Motor neuron (in vitro differentiated cells): ENCODE measurements around the gene TDRD12. TPM values are rescaled to one million over a fixed set of nuclear protein-coding genes. Genes with fewer than 3 reads are reported as not detected.

ENCODE experiments used
- ATAC-seq, 8 experiments: fragments of 200-7000 bp; cut with Tn5 transposase; replicated peaks in 6 of 8; 2 replicates each; pipeline ENCODE4 v1.8.0; 2021; ENCODE audit warnings: mild to moderate bottlenecking in 8 of 8, moderate library complexity in 8 of 8
- H3K27ac ChIP-seq, 2 donors: fragments of 250-450 bp; sonication (Bioruptor Pico); 2 replicates each; pipeline ENCODE4 v1.9.0; 2021; ENCODE audit warnings: antibody characterized with exemption in 2 of 2, mild to moderate bottlenecking in 2 of 2, moderate library complexity in 1 of 2
- H3K4me1 ChIP-seq, 2 donors: fragments of 250-450 bp; sonication (Bioruptor Pico); replicated peaks in 1 of 2; 2 replicates each; pipeline ENCODE4 v1.6.1; 2021; ENCODE audit warnings: antibody characterized with exemption in 2 of 2, mild to moderate bottlenecking in 2 of 2, moderate library complexity in 1 of 2
- H3K4me3 ChIP-seq, 5 donors: fragments of 250-450 bp; sonication (Bioruptor Pico); 2 replicates each; pipeline ENCODE4 v1.9.0; 2021; ENCODE audit warnings: antibody characterized with exemption in 5 of 5, mild to moderate bottlenecking in 5 of 5, moderate library complexity in 4 of 5
- WGBS, 10 experiments: fragments of 450-650 bp; shearing (Covaris generic); methylation state at CpG; one replicate each; pipeline ENCODE4 v1.0.0; 2022; 5-methylcytosine and 5-hydroxymethylcytosine counted together
- in situ Hi-C, 9 experiments: fragments of 400-800 bp; cut with MboI; loops; one replicate each; pipeline ENCODE4 v1.15.0; 2021; ENCODE audit warnings: low sequenced_read_pairs in 9 of 9, low pct_unique_long_range_greater_than_20kb in 2 of 9; ENCODE audit not compliant: unreplicated experiment in 9 of 9
- total RNA-seq, 8 experiments: library from RNA; unstranded; fragments of 300-600 nt; gene quantifications; 2 replicates each; pipeline versions ENCODE4 v1.2.3 to v1.2.4, GENCODE V29; 2022

The TDRD12 gene, protein sequence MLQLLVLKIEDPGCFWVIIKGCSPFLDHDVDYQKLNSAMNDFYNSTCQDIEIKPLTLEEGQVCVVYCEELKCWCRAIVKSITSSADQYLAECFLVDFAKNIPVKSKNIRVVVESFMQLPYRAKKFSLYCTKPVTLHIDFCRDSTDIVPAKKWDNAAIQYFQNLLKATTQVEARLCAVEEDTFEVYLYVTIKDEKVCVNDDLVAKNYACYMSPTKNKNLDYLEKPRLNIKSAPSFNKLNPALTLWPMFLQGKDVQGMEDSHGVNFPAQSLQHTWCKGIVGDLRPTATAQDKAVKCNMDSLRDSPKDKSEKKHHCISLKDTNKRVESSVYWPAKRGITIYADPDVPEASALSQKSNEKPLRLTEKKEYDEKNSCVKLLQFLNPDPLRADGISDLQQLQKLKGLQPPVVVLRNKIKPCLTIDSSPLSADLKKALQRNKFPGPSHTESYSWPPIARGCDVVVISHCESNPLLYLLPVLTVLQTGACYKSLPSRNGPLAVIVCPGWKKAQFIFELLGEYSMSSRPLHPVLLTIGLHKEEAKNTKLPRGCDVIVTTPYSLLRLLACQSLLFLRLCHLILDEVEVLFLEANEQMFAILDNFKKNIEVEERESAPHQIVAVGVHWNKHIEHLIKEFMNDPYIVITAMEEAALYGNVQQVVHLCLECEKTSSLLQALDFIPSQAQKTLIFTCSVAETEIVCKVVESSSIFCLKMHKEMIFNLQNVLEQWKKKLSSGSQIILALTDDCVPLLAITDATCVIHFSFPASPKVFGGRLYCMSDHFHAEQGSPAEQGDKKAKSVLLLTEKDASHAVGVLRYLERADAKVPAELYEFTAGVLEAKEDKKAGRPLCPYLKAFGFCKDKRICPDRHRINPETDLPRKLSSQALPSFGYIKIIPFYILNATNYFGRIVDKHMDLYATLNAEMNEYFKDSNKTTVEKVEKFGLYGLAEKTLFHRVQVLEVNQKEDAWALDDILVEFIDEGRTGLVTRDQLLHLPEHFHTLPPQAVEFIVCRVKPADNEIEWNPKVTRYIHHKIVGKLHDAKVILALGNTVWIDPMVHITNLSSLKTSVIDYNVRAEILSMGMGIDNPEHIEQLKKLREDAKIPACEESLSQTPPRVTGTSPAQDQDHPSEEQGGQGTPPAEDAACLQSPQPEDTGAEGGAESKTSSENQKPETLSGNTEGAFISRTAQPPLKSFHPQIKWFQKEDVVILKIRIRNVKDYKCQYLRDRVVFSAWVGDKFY (N-terminal part only)
- total RNA-seq: under 1 TPM; 0.21 to 0.98 (median 0.50) TPM

DNA sequence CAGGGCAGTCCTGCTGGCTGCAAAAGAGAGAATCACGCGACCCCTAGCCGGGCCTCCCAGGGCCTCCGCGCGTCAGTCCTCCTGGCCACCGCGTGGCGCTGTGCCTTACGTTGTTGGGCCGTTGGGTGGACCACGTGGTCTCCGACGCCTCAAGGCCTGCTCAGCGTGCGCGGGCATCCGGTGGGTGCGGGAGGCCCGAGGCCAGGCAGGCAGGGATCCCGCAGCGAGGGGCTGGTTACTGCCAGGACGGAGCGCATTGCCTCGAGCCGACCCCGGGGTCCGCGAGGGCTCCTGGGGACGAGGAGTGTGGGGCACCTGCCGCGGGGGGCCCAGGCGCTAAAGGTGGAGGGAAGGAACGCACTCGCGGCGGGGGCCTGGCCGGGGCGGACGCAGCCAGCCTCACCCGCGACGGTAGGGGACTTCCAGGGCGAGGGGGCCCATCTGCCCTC lies at the start of gene TDRD12:
TSS of gene TDRD12 (plus strand) at position 157 of the 449 bp plus-strand sequence. CDS start 306 bp downstream, outside the sequence.
- H3K4me1 ChIP-seq: no peaks in the 10 kb centered on the region
- H3K4me3 ChIP-seq: no peak within 1 kb of the TSS
- H3K27ac ChIP-seq: no peak within 1 kb of the TSS
- in situ Hi-C loops: no loop called here
- ATAC-seq: no peak
- WGBS, 10 experiments: 80 to 100% (median 80%) methylated on average over 1 to 2 of the region's 44 CpGs; no CpG with 5 or more reads in 7 of the 10 experiments

GRCh38 chr19:32671883-32672593 lies 47.5 kb upstream of the TDRD12 start:
- in situ Hi-C loops: no loop called here
- 20 to 100% (median 87%) methylated on average over 3 to 11 of the region's 14 CpGs; no CpG with 5 or more reads in 1 of the 10 experiments for WGBS, 10 experiments
- H3K4me1 ChIP-seq: peaks cover 5 to 6% of the 10 kb centered on the region in 2 donors
- no peak for ATAC-seq
- no peak overlapping the region for H3K4me3 ChIP-seq
- H3K27ac ChIP-seq: no peak overlapping the region

DNA sequence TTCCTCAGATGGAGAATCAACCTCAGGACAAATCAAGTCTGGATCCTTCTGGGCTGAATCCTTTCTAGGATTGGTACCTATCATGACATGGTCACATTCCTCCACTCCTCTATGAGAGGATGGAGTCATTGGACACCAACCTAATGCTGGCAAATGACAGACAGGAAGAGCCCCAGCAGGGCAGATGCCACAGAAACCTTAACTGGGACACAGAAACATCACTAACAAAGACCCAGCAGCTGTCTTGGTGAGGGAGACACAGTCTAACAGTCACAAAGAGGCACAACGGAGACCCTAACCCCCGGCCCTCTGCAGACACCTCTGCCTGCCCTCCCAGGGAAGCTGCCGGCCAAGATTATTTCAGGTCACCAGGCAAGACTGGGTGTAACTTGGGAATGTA lies 46.7 kb upstream of the TDRD12 start:
- in situ Hi-C loops: no loop called here
- ATAC-seq: no peak
- H3K27ac ChIP-seq: no peak overlapping the region
- H3K4me1 ChIP-seq: peaks cover 5 to 13% of the 10 kb centered on the region in 2 donors
- 80 to 100% (median 100%) methylated on average over 1 to 2 of the region's 3 CpGs; no CpG with 5 or more reads in 7 of the 10 experiments for whole genome bisulfite sequencing, 10 experiments
- no peak overlapping the region for H3K4me3 ChIP-seq

- Histone ChIP-seq H3K4me3 (peak overlapping the region in 3 of 5 donors; percentile 71 to 95 (median 92)), H3K27ac (no peak overlapping the region), H3K4me1 (peaks cover 5 to 13% of the 10 kb centered on the region in 2 donors)
- 40 to 91% (median 85%) methylated on average over 1 to 9 of the region's 10 CpGs; no CpG with 5 or more reads in 3 of the 10 experiments for WGBS, 10 experiments
- in situ Hi-C loops: no loop called here
- no peak for ATAC-seq
Measured at GRCh38 chr19:32673573-32673972, 46.0 kb upstream of the TDRD12 start.

DNA sequence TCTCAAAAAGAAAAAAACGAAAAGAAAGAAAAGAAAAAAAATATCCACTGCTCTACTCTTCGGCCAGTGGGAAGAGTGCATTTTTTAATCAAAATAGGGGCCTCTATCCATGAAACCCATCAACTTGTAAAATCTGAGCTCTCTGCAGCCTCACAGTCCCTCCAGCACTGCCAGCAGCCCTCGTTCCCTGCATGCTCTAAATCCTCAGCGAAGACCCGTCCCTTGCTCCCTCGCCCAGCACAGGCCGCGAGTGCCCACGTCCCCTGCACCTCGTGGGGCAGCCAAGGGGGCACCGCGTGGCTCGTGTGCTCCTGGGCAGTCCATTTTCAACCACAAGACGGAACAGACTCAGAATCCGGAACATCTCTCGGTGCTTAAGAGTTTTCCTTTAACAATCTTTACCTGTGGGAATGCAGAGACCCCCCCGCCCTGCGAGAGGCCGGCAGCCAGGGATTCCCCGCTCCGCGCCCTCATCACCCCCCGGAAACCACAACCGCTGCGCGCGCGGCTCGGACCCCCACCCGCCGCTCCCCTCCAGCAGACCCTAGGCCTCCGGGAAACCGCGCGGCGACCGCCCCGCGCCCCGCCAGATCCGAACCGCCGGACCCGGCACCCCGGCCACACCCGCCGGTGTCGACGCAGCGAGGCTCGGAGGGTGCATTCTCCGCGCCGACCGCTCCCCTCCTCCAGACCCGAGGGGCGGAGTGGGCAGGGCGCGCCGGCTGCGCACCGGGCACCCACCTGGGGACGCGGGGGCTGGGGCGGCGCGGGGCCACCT lies 45.2 kb upstream of the TDRD12 start:
- Histone ChIP-seq H3K27ac (peak overlapping the region; percentile 40 to 54), H3K4me1 (peaks cover 5 to 13% of the 10 kb centered on the region in 2 donors), H3K4me3 (peak overlapping the region; percentile 71 to 95 (median 86))
- in situ Hi-C loops: no loop called here
- WGBS, 10 experiments: 0 to 21% (median 1%) methylated on average over 1 to 15 of the region's 67 CpGs
- peak in 1 of 8 experiments; percentile 9 for ATAC-seq

GRCh38 chr19:32674931-32675719 lies 44.4 kb upstream of the TDRD12 start, which contains the start of gene ANKRD27:
TSS of gene ANKRD27 (minus strand) at chr19:32675180. CDS start at chr19:32659015, 16,165 bp downstream.
- ATAC-seq: peak; percentile 89 to 94 (median 92)
- peak within 1 kb of the TSS; percentile 40 to 54 for H3K27ac ChIP-seq
- in situ Hi-C loops: no loop called here
- peaks cover 5 to 13% of the 10 kb centered on the region in 2 donors for H3K4me1 ChIP-seq
- WGBS, 10 experiments: 0 to 1% (median 0%) methylated on average over 1 to 14 of the region's 75 CpGs; no CpG with 5 or more reads in 6 of the 10 experiments
- H3K4me3 ChIP-seq: peak within 1 kb of the TSS; percentile 71 to 95 (median 86)

GRCh38 chr19:32675720-32676185 lies 43.8 kb upstream of the TDRD12 start, which contains the start of gene RGS9BP:
TSS of gene RGS9BP (plus strand) at chr19:32675848. CDS start at chr19:32676264, 416 bp downstream.
- in situ Hi-C loops: no loop called here
- ATAC-seq: peak; percentile 59 to 71 (median 68)
- Histone ChIP-seq H3K4me1 (peaks cover 5 to 13% of the 10 kb centered on the region in 2 donors), H3K27ac (peak within 1 kb of the TSS; percentile 40 to 54), H3K4me3 (peak within 1 kb of the TSS; percentile 71 to 95 (median 86))
- 0% methylated on average over 2 of the region's 53 CpGs; no CpG with 5 or more reads in 9 of the 10 experiments for WGBS, 10 experiments

GRCh38 chr19:32676186-32676894 lies 43.2 kb upstream of the TDRD12 start:
- 0 to 25% methylated on average over 2 to 11 of the region's 93 CpGs; no CpG with 5 or more reads in 8 of the 10 experiments for WGBS, 10 experiments
- Histone ChIP-seq H3K4me1 (peaks cover 5 to 13% of the 10 kb centered on the region in 2 donors), H3K27ac (no peak overlapping the region), H3K4me3 (peak overlapping the region; percentile 71 to 95 (median 86))
- in situ Hi-C loops: no loop called here
- ATAC-seq: peak in 2 of 8 experiments; percentile 1 to 2

DNA sequence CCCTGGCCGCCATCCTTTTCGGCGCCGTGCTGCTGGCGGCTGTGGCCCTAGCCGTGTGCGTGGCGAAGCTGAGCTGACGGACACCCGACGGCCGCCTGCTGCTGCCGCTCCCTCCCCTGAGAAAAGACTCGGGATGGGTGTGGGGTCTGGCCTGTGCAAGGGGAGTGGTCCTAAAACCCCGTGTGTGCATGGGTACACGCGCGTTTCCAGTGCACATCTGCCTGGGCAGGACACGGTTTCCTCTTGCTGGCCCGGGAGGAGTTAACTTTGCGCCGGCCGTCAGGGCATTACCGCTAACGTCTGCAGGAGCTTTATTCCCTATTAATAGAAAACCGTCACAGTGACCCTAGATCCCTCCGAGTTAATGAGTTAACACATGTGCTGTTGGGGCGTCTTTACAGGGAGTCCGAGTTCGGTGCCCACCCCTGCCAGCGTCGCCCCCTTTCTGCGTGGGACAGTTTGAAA lies 42.6 kb upstream of the TDRD12 start:
- Histone ChIP-seq H3K4me3 (peak overlapping the region in 1 of 5 donors; percentile 95), H3K4me1 (peaks cover 5 to 13% of the 10 kb centered on the region in 2 donors), H3K27ac (no peak overlapping the region)
- 20 to 47% (median 21%) methylated on average over 1 to 10 of the region's 33 CpGs; no CpG with 5 or more reads in 5 of the 10 experiments for WGBS, 10 experiments
- in situ Hi-C loops: no loop called here
- no peak for ATAC-seq

GRCh38 chr19:32677657-32678056 lies 41.9 kb upstream of the TDRD12 start:
- 16 to 60% (median 44%) methylated on average over 2 to 9 of the region's 9 CpGs; no CpG with 5 or more reads in 5 of the 10 experiments for WGBS, 10 experiments
- in situ Hi-C loops: no loop called here
- no peak for ATAC-seq
- H3K27ac ChIP-seq: no peak overlapping the region
- H3K4me3 ChIP-seq: no peak overlapping the region
- peaks cover 5 to 13% of the 10 kb centered on the region in 2 donors for H3K4me1 ChIP-seq
